Loucy (cell line): ENCODE measurements around the gene B4GALT1.

Experiments
- H2AFZ ChIP-seq: fragments of 200-600 bp; sonication (generic); 2 replicates; pipeline ENCODE4 v1.6.0; 2016; ENCODE audit warnings: antibody characterized with exemption, mild to moderate bottlenecking, low read length, moderate library complexity
- H3F3A ChIP-seq: fragments of 200-600 bp; 2 replicates; pipeline ENCODE4 v1.6.0; 2016; ENCODE audit warnings: antibody characterized with exemption, low read depth, mild to moderate bottlenecking
- H3K27me3 ChIP-seq: fragments of 200-600 bp; sonication (generic); 2 replicates; pipeline ENCODE4 v1.6.1; 2014; ENCODE audit warnings: low read length, mild to moderate bottlenecking; ENCODE audit not compliant: insufficient read depth, poor library complexity, severe bottlenecking
- H3K36me3 ChIP-seq: fragments of 200-600 bp; sonication (generic); 2 replicates; pipeline ENCODE4 v1.6.1; 2016; ENCODE audit warnings: low read length; ENCODE audit not compliant: insufficient read depth
- H3K4me1 ChIP-seq: fragments of 200-600 bp; sonication (generic); 2 replicates; pipeline ENCODE4 v1.5.1; 2014; ENCODE audit warnings: low read length, mild to moderate bottlenecking; ENCODE audit not compliant: insufficient read depth, poor library complexity, severe bottlenecking
- H3K4me2 ChIP-seq: fragments of 200-600 bp; sonication (generic); 2 replicates; pipeline ENCODE4 v1.6.0; 2014; ENCODE audit warnings: antibody characterized with exemption, low read length, low read depth, mild to moderate bottlenecking; ENCODE audit not compliant: poor library complexity, severe bottlenecking
- H3K4me3 ChIP-seq: fragments of 200-600 bp; sonication (generic); 2 replicates; pipeline ENCODE4 v1.5.1; 2014; ENCODE audit warnings: low read length, mild to moderate bottlenecking, mixed read lengths; ENCODE audit not compliant: poor library complexity, severe bottlenecking
- H3K79me2 ChIP-seq: fragments of 200-600 bp; sonication (generic); 2 replicates; pipeline ENCODE4 v1.6.1; 2014; ENCODE audit warnings: low read length; ENCODE audit not compliant: insufficient read depth
- H3K9ac ChIP-seq: fragments of 200-600 bp; sonication (generic); 2 replicates; pipeline ENCODE4 v1.6.0; 2014; ENCODE audit warnings: mild to moderate bottlenecking, low read depth, low read length, moderate library complexity; ENCODE audit not compliant: poor library complexity, severe bottlenecking
- H3K9me2 ChIP-seq: fragments of 200-600 bp; sonication (generic); replicated peaks from 2 replicates; pipeline ENCODE4 v1.6.1; 2016; ENCODE audit warnings: low read depth, low read length, mixed read lengths
- H3K9me3 ChIP-seq: fragments of 200-600 bp; sonication (generic); 2 replicates; pipeline ENCODE4 v1.6.1; 2014; ENCODE audit warnings: mild to moderate bottlenecking, antibody characterized with exemption, low read length, low read depth; ENCODE audit not compliant: insufficient read depth
- H4K20me1 ChIP-seq: fragments of 200-600 bp; sonication (generic); 2 replicates; pipeline ENCODE4 v1.6.0; 2014; ENCODE audit warnings: antibody characterized with exemption, low read length, mild to moderate bottlenecking; ENCODE audit not compliant: insufficient read depth, poor library complexity, severe bottlenecking
- EZH2phosphoT487 ChIP-seq: fragments of 200-600 bp; IDR thresholded peaks from 2 replicates; pipeline ENCODE4 v1.6.1; 2018; ENCODE audit warnings: antibody characterized with exemption, mild to moderate bottlenecking, moderate library complexity, borderline replicate concordance
- TF ChIP-seq, protein P1 (sequence below): fragments of 200-600 bp; sonication (generic); conservative IDR thresholded peaks from 2 replicates; pipeline ENCODE4 v1.5.1; 2014; ENCODE audit warnings: mild to moderate bottlenecking, antibody characterized with exemption, low read length

Gene B4GALT1

DNA sequence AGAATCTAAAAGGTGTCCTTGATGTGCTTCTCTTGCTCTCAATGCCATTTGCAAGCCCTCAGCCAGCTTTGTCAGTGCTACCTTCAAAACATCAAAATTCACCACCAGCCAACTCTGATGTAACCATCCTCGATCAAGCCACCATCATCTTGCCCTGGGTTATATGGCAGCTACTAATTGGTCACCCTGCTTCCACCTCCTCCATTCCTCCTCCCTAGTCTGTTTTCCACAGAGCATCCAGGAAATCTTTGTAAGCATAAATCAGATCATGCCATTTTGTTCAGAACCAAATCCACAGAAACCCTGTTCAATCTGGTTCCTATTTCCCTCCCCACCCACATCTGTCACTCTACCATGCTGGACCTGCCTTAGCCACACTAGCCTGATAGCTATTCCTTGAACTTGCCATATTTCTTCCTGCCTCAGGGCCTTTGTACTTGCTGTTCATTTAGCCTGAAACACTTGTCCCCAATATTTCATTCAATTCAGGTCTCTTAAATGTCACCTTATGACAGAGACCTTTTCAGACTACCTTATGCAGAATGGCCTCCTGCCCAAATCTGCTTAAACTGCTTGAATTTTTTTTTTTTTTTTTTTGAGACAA lies 1.9 kb upstream of the B4GALT1 start:
- Histone ChIP-seq H3K9me2 (no peaks in the 10 kb centered on the region), H3K79me2 (peaks cover 29% of the 10 kb centered on the region), H3K4me1 (peaks cover 37% of the 10 kb centered on the region), H3K4me3 (no peak overlapping the region), H3K9ac (peak overlapping the region; percentile 87), H3F3A (no peaks in the 10 kb centered on the region), H3K4me2 (peak overlapping the region; percentile 84), H4K20me1 (peaks cover 14% of the 10 kb centered on the region), H3K27me3 (no peaks in the 10 kb centered on the region), H3K36me3 (no peaks in the 10 kb centered on the region), H2AFZ (no peak overlapping the region), H3K9me3 (no peaks in the 10 kb centered on the region)
- TF ChIP-seq, protein P1, sequence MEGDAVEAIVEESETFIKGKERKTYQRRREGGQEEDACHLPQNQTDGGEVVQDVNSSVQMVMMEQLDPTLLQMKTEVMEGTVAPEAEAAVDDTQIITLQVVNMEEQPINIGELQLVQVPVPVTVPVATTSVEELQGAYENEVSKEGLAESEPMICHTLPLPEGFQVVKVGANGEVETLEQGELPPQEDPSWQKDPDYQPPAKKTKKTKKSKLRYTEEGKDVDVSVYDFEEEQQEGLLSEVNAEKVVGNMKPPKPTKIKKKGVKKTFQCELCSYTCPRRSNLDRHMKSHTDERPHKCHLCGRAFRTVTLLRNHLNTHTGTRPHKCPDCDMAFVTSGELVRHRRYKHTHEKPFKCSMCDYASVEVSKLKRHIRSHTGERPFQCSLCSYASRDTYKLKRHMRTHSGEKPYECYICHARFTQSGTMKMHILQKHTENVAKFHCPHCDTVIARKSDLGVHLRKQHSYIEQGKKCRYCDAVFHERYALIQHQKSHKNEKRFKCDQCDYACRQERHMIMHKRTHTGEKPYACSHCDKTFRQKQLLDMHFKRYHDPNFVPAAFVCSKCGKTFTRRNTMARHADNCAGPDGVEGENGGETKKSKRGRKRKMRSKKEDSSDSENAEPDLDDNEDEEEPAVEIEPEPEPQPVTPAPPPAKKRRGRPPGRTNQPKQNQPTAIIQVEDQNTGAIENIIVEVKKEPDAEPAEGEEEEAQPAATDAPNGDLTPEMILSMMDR = no peak
- TF ChIP-seq EZH2phosphoT487 = no peak

DNA sequence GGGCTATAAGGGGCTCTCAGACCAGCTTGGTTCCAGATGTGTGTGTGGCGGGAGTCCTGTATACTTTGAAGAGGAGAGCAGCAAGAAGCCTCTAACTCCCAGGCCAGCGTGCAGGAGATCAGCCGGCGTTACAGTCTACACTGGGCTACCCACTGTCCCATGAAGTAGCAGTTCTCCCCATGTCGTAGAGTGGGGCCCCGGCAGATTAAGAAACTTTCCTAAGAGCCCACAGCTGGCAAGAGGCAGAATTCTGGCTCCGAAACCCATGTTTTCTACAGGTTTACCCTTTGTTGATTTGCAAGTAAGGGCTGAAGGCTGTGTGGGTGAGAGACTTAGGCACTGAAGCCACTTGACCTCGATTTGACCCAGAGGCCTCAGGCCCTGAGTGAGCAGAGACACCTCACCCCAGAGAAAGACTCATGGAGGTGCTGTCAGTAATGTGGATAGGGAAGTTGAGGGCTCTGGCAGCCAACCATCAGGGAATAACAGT lies 881 bp upstream of the B4GALT1 start:
- Histone ChIP-seq H3K4me2 (peak overlapping the region; percentile 84), H2AFZ (peak overlapping the region; percentile 76), H3K27me3 (no peaks in the 10 kb centered on the region), H3F3A (no peaks in the 10 kb centered on the region), H3K9me3 (no peaks in the 10 kb centered on the region), H3K9ac (peak overlapping the region; percentile 87), H3K9me2 (no peaks in the 10 kb centered on the region), H3K36me3 (no peaks in the 10 kb centered on the region), H3K4me3 (peak overlapping the region; percentile 79), H4K20me1 (peaks cover 14% of the 10 kb centered on the region), H3K79me2 (peaks cover 39% of the 10 kb centered on the region), H3K4me1 (peaks cover 47% of the 10 kb centered on the region)
- TF ChIP-seq, protein P1 = no peak
- no peak for TF ChIP-seq EZH2phosphoT487

DNA sequence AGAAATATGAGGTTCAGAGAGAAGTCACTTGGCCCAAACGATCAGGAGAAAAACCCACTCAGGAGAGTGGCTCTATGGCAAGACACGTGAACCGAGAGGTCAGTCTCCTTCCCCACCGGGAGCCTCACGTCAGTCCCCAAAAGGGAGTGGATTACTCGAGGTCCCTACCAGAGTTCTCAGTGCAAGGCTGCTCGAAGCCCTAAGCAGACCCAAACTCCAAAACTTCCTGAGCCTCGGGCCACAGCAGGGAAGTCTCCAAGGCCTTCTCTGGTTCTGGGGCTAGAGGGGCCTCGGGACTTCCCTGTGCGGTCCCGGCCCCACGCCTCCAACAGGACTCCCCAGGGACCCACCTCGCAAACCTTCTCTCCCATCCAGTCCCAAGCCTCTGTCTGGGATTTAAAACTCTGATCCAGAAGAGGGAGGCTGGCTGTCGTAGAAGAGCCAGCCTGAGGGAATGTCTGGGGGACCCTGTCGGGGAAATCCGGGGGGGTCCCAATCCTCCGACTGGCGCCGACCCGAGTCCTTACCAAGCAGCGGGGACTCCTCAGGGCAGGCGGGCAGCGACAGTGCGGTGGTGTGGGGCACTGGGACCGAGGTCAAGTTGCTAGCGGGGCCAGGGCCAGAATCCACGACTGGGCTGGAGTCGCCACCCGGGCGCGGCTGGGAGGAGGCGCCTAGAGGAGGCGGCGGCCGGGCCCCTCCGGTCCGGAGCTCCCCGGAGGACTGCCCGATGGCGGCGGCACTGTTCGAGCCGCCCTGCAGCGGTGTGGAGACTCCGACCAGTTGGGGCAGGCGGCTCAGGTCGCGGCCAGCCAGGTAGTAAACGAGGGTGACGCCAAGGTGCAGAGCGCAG lies 679 bp downstream of the B4GALT1 start:
- no peaks in the 10 kb centered on the region for H3K27me3 ChIP-seq
- H3K4me3 ChIP-seq = peak overlapping the region; percentile 92
- H3K4me1 ChIP-seq = peaks cover 61% of the 10 kb centered on the region
- TF ChIP-seq, protein P1 = no peak
- no peak for TF ChIP-seq EZH2phosphoT487
- H3K9ac ChIP-seq = peak overlapping the region; percentile 82
- H3F3A ChIP-seq = no peaks in the 10 kb centered on the region
- H3K36me3 ChIP-seq = no peaks in the 10 kb centered on the region
- peaks cover 54% of the 10 kb centered on the region for H3K79me2 ChIP-seq
- no peaks in the 10 kb centered on the region for H3K9me3 ChIP-seq
- peaks cover 14% of the 10 kb centered on the region for H4K20me1 ChIP-seq
- peak overlapping the region; percentile 62 for H2AFZ ChIP-seq
- H3K4me2 ChIP-seq = peak overlapping the region; percentile 99
- no peaks in the 10 kb centered on the region for H3K9me2 ChIP-seq
